ENCODE data around the gene CEP97.

GRCh38 chr3:101762041-101762646 is 37.7 kb downstream of the CEP97 start:
- TF ChIP-seq CTCF (IDR thresholded peaks at IDR 0.05; ENCODE audit: low read length) (no peak), EZH2 (optimal IDR thresholded peaks at IDR 0.05; ENCODE audit: low read depth, low read length) (no peak), EZH2phosphoT487 (IDR thresholded peaks at IDR 0.05; ENCODE audit: low read length) (no peak)
